NCI-H2081 (cell line): ENCODE data around the gene POLR3G.
A peak's percentile ranks its signal among the peaks of the same experiment; 100 is the strongest.

Experiments used
- DNase-seq, 2 experiments: peaks; one replicate each; lab custom pipeline; 2025; lab: John Stamatoyannopoulos, UW

Gene POLR3G

DNA sequence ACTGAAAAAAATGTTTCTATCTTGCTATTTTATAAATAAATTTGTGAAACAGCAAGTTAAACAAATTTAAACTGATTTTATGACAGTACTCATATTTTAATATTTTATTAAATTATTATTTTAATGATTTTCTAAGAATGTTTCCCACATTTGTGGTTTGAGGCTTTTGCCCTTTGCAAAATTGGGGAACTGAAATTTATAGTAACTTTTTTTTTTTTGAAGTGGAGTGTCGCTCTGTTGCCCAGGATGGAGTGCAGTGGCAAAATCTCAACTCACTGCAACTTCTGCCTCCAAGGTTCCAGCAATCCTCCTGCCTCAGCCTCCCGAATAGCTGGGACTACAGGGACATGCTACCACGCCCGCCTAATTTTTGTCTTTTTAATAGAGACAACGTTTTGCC, 76.7 kb downstream of the POLR3G start:
- no peak for DNase-seq

DNA sequence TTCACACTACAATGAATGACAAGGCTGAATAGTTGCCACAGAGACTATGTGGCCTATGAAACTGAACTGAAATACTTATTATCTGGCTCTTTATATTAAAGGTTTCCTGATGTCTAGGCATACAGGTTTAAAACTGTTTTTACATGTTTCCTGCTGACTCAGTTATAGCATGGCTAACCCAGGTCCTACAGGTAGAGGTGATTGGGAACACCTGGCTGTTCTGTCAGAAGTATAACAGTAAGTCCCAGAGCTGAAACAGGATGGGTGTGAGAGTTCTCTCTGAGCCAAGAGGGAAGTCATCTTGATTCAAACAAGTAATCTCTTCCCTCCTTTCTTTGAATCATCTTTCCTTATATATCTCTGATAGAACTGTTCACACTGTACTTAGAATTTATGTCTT, 79.0 kb downstream of the POLR3G start:
- no peak for DNase-seq

DNA sequence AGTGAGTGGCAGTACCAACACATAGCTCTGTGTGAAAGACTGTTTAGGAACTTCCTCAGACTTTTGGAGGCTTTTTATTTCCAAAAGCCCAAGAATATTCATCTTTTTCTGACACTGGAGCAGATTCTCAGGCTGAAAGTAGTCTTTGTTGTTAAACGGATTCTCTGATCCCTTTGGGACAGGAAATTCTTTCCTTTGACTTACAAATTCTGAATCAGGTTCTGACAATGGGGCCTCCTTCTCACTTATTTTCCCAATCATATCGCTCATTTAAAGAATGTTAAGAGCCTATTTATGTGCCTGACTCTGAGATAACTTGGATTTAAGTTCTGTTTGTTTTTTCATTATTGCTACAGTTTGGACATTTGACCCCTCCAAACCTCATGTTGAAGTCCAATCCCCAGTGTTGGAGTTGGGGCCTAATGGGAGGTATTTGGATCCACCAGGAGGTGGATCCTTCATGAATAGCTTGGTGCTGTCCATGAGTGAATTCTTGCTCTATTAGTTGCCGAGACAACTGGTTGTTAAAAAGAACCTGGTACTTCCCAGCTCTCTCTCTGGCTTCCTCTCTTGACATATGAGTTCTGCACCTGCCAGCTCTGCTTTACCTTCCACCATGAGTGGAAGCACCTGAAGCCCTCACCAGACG, 79.8 kb downstream of the POLR3G start:
- DNase-seq = no peak

DNA sequence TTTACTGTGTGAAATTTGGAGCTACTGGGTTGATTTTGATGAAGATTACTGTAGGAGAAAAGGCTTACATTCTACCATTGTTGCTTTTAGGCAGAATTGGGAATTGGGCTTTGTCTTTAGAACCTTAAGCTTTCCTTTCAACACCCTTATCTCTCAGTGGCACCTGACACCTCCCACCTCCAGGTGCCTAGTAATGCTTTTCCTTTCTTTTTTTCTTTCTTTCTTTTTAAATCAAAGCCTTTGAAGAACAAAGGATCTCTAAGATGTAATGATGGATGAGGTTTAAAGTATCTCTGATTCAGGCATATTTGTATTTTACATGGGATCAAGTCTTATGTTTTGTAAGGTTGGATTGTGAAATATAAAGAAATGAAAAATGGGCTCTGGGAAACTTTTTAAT, 81.0 kb downstream of the POLR3G start:
- no peak for DNase-seq

DNA sequence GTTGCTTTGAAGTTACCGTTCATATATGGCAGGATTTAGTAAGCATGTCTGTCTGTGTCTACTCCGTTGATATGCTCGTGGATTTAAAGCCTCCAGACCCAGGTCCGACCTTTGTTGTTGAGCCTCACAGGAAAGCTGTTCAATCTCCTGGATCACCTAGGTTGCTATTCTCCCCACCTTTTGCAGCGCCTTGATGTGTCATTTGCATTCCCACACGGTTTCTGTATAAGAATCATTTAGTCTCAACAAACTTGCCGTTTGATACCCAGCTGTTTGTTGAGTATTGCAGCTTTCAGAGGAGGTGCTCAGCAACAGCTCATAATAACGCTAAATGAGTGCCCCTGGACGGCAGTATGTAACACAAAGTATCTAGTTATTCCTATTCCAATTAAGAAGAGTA, 82.7 kb downstream of the POLR3G start:
- DNase-seq = peak in 1 of 2 experiments; percentile 20

DNA sequence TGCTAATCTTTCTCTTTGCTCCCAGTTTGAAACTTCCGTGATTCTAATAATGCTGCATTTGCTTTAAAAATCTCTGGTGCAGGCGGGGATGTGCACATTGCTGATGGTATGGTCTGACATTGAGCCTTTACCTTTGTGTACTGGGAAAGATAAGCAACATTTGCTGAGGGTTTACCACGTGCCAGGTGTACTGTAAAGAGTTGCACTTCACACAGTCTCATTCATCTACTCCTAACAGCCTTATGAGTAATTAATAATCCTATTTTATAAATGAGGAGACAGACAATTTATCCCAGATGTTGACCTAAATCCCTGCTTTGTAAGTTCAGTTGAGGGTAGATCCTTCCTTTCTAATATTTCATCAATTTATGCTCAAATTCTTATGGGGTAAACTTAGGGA, 83.2 kb downstream of the POLR3G start:
- peak in 1 of 2 experiments; percentile 15 for DNase-seq

DNA sequence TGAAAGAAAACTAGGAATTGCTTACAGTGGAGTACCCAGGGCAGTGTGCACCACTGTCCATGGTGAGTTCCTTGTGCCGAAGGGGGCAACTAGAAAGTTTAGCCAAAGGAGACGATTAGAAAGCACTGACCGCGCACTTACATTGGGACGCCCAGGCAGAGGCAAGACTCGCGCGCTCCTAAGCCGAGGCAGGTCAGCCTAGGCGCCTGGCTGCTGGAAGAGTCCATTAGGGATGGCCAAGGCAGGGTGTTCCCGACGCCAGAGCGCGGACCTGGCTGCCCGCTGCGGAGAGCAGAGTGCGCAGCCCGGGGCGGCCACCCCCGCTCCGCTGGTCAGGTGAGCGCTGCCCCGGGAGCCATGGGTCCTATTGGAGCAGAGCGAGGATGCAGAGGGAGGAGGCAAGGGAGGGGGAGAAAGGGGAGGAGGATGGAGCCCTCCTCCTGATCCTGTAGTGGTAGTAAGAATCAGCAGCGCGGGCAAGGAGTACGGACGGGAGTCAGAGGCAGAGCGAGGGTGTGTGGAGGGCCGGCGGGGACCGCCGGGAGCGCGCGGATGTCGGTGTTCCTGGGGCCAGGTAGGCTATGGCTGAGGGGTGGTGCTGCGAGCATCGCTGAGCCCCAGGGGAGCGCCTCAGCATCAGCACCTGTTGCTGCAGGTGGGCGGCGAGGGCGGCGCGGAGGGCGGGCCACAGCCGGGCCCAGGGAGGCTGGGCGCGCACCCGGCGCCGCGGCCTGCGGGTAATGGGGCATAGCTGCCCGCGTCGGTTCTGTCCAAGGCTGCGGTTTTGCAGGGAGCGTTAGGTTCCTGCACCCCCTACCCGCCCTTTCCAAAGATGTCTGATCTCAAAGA, 83.9 kb downstream of the POLR3G start, which contains the start of gene ADGRV1:
ADGRV1 (plus strand) TSS at position 454 of the 849 bp plus-strand sequence; CDS start at position 553, 99 bp downstream.
- peak; percentile 95 to 97 for DNase-seq

DNA sequence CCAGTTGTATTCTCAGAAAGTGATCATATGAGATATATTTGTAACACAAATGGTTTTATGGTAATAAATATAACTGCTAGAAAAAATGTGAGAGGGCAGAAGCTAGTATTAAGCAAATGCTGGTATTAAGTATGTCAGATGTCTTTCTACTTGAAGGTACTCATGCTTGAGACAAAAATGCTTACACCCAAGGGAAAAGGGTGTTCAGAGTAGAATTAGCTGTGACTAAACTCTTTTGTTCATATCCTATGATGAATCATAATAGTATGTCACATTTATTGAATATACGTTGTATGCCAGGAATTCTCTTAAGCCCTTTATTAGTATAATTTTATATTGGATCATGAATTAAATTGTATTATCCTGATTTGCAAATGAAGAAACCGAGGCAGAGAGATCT, 86.1 kb downstream of the POLR3G start:
- peak in 1 of 2 experiments; percentile 4 for DNase-seq

DNA sequence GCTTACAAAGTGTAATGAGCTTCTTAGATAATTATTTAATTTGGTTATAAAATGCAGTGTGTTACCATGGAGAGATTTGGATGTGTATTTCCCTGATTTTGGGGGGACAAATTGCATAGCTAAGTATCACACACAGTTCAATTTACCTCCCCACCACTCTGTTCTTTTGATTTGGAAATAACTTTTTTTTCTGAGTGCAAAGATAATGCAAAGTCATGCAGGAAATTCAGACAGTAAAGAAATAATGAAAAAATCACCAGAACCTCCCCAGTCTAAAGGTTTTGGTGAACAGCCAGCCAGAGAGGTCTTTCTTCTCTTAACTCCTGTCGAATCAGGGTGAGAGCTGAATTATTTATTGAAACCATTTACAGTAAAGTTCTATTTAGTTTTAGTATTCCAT, 87.1 kb downstream of the POLR3G start:
- DNase-seq = no peak

DNA sequence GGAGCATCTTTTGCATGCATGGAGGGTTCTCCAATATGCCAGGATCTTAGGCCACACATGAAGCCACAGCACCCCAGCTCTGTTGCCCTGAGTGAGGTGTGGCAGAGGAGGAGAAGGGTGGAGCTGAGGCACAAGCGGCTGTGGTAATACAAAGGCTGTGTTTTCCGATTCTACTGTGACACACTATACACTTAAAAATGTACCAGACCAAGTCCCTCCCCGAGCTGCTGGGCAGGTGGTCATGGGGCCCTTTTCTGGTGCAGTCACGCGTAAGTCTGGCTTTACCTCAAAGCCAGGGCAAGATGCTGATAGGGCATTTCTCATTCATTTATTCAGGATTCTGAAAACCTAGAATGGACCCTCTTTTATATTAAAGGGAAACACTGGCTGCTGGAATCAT, 87.7 kb downstream of the POLR3G start:
- DNase-seq = peak; percentile 58 to 83

DNA sequence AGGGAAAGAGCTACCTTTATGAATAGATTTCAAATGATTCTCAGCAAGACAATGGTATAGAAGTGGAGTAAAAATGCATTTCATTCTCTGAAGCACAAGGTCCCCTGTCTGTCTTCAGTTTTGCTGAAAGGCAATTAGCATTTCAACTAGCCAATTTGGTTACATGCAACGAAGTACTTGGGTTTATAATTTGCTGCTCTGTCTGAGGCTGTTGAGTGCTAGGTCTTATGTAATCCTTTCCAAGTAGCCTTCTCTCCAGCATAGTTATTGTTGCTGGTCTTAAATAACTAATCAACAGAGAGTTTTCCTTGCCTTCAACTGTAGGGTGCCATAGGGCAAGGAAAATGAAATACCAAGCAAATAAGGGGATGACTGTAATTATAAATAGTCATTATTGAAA, 88.4 kb downstream of the POLR3G start:
- peak; percentile 17 to 74 for DNase-seq
